SU-DHL-6 (cell line): ENCODE results near the gene OBSCN.
A peak's percentile ranks its signal among the peaks of the same experiment; 100 is the strongest.

Experiments used
- H2AFZ ChIP-seq: fragments of 200-600 bp; sonication (generic); 2 replicates; pipeline ENCODE4 v1.6.1; 2014; ENCODE audit warnings: low read depth, mild to moderate bottlenecking, moderate library complexity, mixed read lengths, antibody characterized with exemption, low read length; ENCODE audit not compliant: severe bottlenecking
- H3F3A ChIP-seq: fragments of 200-600 bp; shearing (Covaris generic); 2 replicates; pipeline ENCODE4 v1.6.0; 2016; ENCODE audit warnings: antibody characterized with exemption, mild to moderate bottlenecking; ENCODE audit not compliant: insufficient read depth
- H3K27ac ChIP-seq: fragments of 200-600 bp; sonication (generic); 2 replicates; pipeline ENCODE4 v1.5.1; 2016; ENCODE audit warnings: low read depth, mild to moderate bottlenecking, low read length, moderate library complexity, mixed read lengths
- H3K27me3 ChIP-seq: fragments of 200-600 bp; sonication (generic), shearing (Covaris generic); 2 replicates; pipeline ENCODE4 v1.6.0; 2014; ENCODE audit warnings: mild to moderate bottlenecking, low read length
- H3K36me3 ChIP-seq: fragments of 200-600 bp; sonication (generic); 2 replicates; pipeline ENCODE4 v1.6.1; 2014; ENCODE audit warnings: mild to moderate bottlenecking, low read length, mixed read lengths
- H3K4me2 ChIP-seq: fragments of 300-600, 200-600 bp; shearing (Covaris generic), sonication (generic); 2 replicates; pipeline ENCODE4 v1.6.0; 2014; ENCODE audit warnings: low read length, low read depth, mild to moderate bottlenecking; ENCODE audit not compliant: poor library complexity, severe bottlenecking
- H3K4me3 ChIP-seq: fragments of 200-600 bp; sonication (generic); 2 replicates; pipeline ENCODE4 v1.5.1; 2014; ENCODE audit warnings: antibody characterized with exemption, low read length, mild to moderate bottlenecking, mixed read lengths; ENCODE audit not compliant: insufficient read depth, poor library complexity, severe bottlenecking
- H3K79me2 ChIP-seq: fragments of 200-600 bp; sonication (generic); 2 replicates; pipeline ENCODE4 v1.6.1; 2014; ENCODE audit warnings: mild to moderate bottlenecking, low read length, moderate library complexity; ENCODE audit not compliant: insufficient read depth
- H3K9ac ChIP-seq: fragments of 200-600 bp; sonication (generic); 2 replicates; pipeline ENCODE4 v1.7.0; 2014; ENCODE audit warnings: mild to moderate bottlenecking, low read length
- H3K9me2 ChIP-seq: fragments of 200-600 bp; sonication (generic); replicated peaks from 2 replicates; pipeline ENCODE4 v1.6.1; 2014; ENCODE audit warnings: low read length; ENCODE audit not compliant: insufficient read depth
- H3K9me3 ChIP-seq: fragments of 200-600 bp; sonication (generic); 2 replicates; pipeline ENCODE4 v1.6.1; 2014; ENCODE audit warnings: low read length, mixed read lengths; ENCODE audit not compliant: insufficient read depth
- H4K20me1 ChIP-seq: fragments of 200-600 bp; sonication (generic); 2 replicates; pipeline ENCODE4 v1.6.1; 2014; ENCODE audit warnings: low read depth, mild to moderate bottlenecking, antibody characterized with exemption, low read length, moderate library complexity, mixed read lengths
- EZH2phosphoT487 ChIP-seq: fragments of 200-600 bp; sonication (generic), shearing (Covaris generic); conservative IDR thresholded peaks from 2 replicates; pipeline ENCODE4 v1.6.1; 2018; ENCODE audit warnings: mild to moderate bottlenecking, antibody characterized with exemption, low read length, moderate library complexity, mixed read lengths
- TF ChIP-seq, protein P1 (sequence below): fragments of 200-600 bp; sonication (generic); IDR thresholded peaks from one replicate; pipeline ENCODE4 v1.5.1; 2017; ENCODE audit warnings: antibody characterized with exemption, mild to moderate bottlenecking, low read length, moderate library complexity; ENCODE audit not compliant: insufficient read depth, poor library complexity, severe bottlenecking

Gene OBSCN

DNA sequence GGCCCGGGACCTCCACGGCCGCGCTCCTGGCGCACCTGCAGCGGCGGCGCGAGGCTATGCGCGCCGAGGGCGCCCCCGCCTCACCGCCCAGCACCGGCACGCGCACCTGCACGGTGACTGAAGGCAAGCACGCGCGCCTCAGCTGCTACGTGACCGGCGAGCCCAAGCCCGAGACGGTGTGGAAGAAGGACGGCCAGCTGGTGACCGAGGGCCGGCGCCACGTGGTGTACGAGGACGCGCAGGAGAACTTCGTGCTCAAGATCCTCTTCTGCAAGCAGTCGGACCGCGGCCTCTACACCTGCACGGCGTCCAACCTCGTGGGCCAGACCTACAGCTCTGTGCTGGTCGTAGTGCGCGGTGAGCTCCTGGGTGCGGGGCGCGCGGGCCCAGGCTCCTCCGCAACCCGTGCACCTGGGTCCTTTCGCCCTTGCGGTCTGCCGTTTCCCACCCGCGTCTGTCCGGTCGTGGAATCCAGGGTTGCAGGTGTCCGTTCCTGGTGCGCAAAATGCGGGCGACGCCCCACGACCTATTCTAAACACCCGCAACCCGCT lies 4.6 kb downstream of the OBSCN start:
- H3K27me3 ChIP-seq, result no peaks in the 10 kb centered on the region
- no peaks in the 10 kb centered on the region for H3K9me3 ChIP-seq
- no peak for TF ChIP-seq EZH2phosphoT487
- TF ChIP-seq, protein P1, sequence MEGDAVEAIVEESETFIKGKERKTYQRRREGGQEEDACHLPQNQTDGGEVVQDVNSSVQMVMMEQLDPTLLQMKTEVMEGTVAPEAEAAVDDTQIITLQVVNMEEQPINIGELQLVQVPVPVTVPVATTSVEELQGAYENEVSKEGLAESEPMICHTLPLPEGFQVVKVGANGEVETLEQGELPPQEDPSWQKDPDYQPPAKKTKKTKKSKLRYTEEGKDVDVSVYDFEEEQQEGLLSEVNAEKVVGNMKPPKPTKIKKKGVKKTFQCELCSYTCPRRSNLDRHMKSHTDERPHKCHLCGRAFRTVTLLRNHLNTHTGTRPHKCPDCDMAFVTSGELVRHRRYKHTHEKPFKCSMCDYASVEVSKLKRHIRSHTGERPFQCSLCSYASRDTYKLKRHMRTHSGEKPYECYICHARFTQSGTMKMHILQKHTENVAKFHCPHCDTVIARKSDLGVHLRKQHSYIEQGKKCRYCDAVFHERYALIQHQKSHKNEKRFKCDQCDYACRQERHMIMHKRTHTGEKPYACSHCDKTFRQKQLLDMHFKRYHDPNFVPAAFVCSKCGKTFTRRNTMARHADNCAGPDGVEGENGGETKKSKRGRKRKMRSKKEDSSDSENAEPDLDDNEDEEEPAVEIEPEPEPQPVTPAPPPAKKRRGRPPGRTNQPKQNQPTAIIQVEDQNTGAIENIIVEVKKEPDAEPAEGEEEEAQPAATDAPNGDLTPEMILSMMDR, result no peak
- H3K27ac ChIP-seq, result no peak overlapping the region
- H2AFZ ChIP-seq, result no peak overlapping the region
- no peak overlapping the region for H3K9ac ChIP-seq
- no peaks in the 10 kb centered on the region for H3F3A ChIP-seq
- no peaks in the 10 kb centered on the region for H3K36me3 ChIP-seq
- no peaks in the 10 kb centered on the region for H4K20me1 ChIP-seq
- no peaks in the 10 kb centered on the region for H3K79me2 ChIP-seq
- no peak overlapping the region for H3K4me3 ChIP-seq
- no peaks in the 10 kb centered on the region for H3K9me2 ChIP-seq
- no peak overlapping the region for H3K4me2 ChIP-seq

DNA sequence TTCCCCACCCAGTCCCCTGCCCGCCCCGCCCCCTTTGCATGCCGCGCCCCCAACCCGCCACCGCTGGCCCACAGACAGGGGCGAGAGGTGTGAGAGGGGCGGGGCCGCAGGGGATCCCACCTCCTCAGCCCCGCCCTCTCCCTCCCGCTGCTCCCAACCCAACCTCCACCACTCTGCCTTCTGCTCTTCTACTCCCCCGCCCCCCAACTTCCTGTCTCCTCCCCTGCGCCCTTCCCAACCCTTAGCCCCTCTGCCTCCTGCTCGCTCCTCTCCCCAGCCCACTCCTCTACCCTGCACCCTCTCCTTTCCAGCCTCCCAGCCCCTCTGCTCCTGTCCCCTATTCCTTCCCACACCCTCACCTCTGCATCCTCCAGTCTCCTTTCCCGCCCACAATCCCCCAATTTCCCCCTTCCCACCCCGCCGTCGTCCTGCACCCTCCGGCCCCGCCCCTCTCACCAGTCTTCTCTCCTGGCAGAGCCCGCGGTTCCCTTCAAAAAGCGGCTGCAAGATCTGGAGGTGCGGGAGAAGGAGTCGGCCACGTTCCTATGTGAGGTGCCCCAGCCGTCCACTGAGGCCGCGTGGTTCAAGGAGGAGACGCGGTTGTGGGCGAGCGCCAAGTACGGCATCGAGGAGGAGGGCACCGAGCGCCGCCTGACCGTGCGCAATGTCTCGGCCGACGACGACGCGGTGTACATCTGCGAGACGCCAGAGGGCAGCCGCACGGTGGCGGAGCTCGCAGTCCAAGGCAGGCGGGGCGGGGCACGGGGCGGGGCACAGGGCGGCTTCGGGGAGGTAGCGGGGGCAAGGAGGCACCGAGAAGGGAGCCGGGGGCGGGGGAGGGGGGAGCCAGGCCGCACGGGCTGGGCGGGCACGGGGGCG lies 5.4 kb downstream of the OBSCN start:
- no peak overlapping the region; the same call in 1 of the 2 replicates for H3K27ac ChIP-seq
- H2AFZ ChIP-seq, result peak overlapping the region; percentile 93

DNA sequence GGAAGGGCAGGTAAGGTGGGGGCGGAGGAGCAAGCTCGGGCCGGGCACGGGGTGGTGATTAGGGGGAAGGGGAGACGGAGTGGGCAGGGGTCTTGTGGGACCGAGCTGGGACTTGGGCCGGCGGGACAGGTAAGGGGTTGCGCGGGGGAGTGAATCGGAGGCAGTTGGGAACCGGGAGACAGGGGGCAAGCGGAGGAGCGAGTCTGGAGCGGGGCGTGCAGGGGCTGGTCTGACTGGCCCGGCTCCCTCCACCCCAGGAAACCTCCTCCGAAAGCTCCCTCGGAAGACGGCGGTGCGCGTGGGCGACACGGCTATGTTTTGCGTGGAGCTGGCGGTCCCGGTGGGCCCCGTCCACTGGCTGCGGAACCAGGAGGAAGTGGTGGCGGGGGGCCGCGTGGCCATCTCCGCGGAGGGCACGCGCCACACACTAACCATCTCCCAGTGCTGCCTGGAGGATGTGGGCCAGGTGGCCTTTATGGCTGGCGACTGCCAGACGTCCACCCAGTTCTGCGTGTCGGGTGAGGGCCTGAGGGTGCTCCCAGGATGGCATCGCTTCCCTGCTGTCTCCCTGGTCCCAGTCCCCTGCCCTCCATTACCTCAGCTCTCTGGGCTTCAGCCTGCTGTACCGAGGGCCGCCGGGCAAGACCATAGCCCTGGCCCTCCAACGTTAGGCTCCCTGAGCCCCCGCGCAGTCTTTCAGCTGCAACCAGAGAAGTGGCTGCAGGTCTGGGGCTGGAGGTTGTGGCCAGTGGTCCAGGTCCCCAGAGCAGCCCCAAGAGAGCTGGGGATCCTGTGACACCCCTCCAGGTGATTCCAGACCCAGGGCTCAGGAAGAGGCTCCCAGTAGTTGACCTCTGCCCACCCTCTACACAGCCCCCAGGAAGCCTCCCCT lies 6.3 kb downstream of the OBSCN start:
- TF ChIP-seq, protein P1, result no peak
- TF ChIP-seq EZH2phosphoT487, result no peak
- Histone ChIP-seq H4K20me1 (no peaks in the 10 kb centered on the region), H3K79me2 (no peaks in the 10 kb centered on the region), H3K9me3 (no peaks in the 10 kb centered on the region), H2AFZ (no peak overlapping the region), H3K27ac (no peak overlapping the region), H3K36me3 (no peaks in the 10 kb centered on the region), H3K27me3 (no peaks in the 10 kb centered on the region), H3F3A (no peaks in the 10 kb centered on the region), H3K4me3 (no peak overlapping the region), H3K9me2 (no peaks in the 10 kb centered on the region), H3K9ac (no peak overlapping the region), H3K4me2 (peak overlapping the region; percentile 22)

More for the DNA sequence above, 5.4 kb downstream of the OBSCN start:
- Histone ChIP-seq H3K36me3 (no peaks in the 10 kb centered on the region), H3K27me3 (no peaks in the 10 kb centered on the region), H3K79me2 (no peaks in the 10 kb centered on the region), H3K4me3 (peak overlapping the region; percentile 69), H3K9me2 (no peaks in the 10 kb centered on the region), H3K9ac (peak overlapping the region; percentile 60), H3F3A (no peaks in the 10 kb centered on the region), H3K4me2 (peak overlapping the region; percentile 78), H3K9me3 (no peaks in the 10 kb centered on the region), H4K20me1 (no peaks in the 10 kb centered on the region)
- TF ChIP-seq, protein P1, result peak; percentile 36
- TF ChIP-seq EZH2phosphoT487, result no peak
